Measurements from ENCODE around the gene DLGAP1.
"Not testable (repeated sequence)": the region's sequence is repeated elsewhere in the genome, so short reads cannot be mapped to it uniquely, and the experiment has no call there.

DNA sequence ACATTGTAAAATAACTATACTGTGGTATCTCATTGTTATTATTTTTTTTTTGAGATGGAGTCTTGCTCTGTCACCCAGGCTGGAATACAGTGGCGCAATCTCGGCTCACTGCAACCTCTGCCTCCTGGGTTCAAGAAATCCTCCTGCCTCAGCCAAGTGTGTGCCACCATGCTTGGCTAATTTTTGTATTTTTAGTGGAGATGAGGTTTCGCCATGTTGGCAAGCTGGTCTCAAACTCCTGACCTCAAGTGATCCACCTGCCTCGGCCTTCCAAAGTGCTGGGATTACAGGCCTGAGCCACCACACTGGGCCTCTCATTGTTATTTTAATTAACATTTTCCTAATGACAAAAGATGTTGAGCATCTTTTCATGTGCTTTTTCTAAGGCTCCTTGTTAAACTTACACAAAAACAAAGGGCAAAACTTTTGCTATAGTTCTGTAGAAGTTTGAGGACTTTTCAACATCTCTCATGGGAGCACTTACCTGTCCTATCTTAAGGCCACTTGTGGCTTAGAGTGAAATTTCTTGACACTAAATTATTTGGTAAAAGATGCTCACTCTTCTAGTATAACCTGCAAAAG is 39.7 kb upstream of the DLGAP1 start:
- TF ChIP-seq, protein P1, sequence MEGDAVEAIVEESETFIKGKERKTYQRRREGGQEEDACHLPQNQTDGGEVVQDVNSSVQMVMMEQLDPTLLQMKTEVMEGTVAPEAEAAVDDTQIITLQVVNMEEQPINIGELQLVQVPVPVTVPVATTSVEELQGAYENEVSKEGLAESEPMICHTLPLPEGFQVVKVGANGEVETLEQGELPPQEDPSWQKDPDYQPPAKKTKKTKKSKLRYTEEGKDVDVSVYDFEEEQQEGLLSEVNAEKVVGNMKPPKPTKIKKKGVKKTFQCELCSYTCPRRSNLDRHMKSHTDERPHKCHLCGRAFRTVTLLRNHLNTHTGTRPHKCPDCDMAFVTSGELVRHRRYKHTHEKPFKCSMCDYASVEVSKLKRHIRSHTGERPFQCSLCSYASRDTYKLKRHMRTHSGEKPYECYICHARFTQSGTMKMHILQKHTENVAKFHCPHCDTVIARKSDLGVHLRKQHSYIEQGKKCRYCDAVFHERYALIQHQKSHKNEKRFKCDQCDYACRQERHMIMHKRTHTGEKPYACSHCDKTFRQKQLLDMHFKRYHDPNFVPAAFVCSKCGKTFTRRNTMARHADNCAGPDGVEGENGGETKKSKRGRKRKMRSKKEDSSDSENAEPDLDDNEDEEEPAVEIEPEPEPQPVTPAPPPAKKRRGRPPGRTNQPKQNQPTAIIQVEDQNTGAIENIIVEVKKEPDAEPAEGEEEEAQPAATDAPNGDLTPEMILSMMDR (IDR thresholded peaks at IDR 0.05): not testable (repeated sequence)
- TF ChIP-seq POLR2AphosphoS5 (IDR thresholded peaks at IDR 0.05): not testable (repeated sequence)

Data from breast epithelium (tissue), 3 donors.